RKO (cell line): Measurements from ENCODE around the gene KRT15.

Experiments
- DNase-seq: peaks from one replicate; pipeline ENCODE4 v3.0.0-alpha.2; 2016; ENCODE audit warnings: low spot score

KRT15 gene

GRCh38 chr17:41518789-41519449 lies at the start of gene KRT15:
Gene KRT15, minus strand, starts transcription at chr17:41518890. Its CDS starts 63 bp downstream, at chr17:41518827.
- DNase-seq = no peak

DNA sequence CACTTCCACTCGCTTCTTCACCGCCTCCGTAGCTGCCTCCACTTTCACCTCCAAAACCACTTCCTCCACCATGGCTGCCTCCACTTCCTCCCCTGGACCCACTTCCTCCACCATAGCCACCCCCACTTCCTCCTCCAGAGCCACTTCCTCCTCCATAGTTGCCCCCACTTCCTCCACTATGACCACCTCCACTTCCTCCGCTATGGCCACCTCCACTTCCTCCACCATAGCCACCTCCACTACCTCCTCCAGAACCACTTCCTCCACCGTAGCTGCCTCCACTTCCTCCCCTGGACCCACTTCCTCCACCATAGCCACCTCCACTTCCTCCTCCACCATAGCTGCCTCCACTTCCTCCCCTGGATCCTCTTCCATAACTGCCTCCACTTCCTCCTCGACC lies 48.6 kb upstream of the KRT15 start:
- no peak for DNase-seq

- no peak for DNase-seq
These were observed 46.6 kb upstream of the KRT15 start for GRCh38 chr17:41565338-41565737.

GRCh38 chr17:41563607-41564170 lies 45.0 kb upstream of the KRT15 start:
- DNase-seq = no peak

DNA sequence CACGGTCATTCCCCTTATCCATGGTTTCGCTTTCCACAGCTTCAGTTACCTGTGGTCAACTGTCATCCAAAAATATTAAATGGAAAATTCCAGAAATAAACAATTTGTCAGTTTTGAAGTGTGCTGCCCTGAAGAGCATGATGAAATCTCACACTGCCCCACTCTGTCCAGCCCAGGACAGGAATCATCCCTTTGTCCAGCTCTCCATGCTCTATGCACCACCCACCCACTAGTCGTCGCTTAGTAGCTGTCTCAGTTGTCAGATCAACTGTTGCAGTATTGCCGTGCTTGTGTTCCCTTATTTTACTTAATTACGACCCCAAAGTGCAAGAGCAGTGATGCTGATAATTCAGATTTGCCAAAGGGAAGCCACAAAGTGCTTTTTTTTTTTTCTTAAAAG lies 42.9 kb upstream of the KRT15 start:
- DNase-seq = no peak

DNA sequence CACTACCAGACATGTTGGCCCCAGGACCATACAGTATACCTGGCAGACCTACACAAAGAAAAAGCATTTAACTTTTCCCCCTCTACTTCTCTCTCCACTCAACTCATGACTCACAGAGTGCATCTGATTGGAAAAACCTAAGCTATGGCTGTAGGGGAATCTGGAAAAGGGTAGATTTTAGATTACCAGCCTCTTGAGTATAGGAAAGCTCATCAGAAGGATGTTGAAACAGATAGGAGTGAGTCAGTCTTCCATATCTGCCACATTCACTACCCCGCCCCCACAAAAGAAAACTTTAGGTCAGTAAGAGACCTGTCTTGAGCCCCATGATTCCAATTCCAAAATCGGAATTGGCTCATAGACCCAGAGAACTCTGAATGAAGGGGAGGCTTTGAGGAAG lies 40.9 kb upstream of the KRT15 start:
- DNase-seq = no peak

- no peak for DNase-seq
These were observed 38.2 kb upstream of the KRT15 start for GRCh38 chr17:41556931-41557330.

DNA sequence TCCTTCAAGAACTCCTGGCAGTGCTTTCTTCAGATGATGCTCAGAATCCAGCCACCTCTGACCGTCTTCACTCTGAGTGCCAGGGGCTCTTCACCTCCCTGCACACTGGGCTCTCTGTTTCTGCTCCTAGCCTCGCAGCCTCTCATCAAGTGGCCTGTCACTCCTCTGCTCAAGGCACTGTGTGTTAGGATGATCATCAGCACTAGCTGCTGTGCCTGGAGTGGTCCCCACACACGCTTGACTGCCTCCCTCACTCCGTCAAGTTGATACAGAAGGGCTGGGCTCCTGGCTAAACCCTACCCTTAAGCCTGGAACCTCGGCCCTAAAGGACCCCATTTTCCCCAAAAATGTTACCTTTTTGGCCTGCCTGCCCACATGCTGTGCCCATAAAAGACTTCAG lies 37.6 kb upstream of the KRT15 start:
- no peak for DNase-seq

DNA sequence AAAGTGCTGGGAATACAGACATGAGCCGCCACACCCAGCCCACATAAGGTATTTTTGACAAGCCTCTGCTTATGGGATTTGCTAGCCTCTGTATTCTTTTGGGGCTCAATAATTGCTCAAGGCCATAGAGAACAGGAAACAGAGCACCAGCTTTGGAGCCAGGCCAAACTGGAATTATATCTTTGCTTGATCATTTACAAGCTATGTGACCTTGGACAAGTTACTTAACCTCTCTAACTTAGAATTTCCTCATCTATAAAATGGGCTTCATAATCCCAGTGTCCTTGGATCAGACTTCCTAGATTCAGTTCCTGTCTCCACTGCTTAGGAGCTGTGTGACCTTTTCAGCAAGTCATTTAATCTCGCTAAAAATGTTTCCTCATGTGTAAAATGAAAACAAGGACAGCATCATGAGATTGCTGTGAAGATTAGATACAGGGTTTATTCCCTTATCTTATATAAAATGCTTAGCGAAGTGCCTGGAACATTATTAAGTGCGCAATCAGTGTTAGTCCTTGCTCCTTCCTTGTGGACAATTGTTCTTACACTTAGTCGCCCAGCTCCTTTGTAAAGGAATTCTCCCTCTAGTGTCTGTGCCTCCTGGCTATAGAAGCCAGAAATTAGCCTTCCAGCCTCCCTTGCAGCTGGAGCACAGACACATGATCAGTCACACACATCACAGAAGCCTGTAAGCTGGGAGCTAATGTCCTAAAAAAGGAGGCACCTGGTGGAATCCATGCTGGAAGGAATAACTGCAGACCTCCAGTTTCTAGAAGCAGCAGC lies 36.6 kb upstream of the KRT15 start:
- no peak for DNase-seq

DNA sequence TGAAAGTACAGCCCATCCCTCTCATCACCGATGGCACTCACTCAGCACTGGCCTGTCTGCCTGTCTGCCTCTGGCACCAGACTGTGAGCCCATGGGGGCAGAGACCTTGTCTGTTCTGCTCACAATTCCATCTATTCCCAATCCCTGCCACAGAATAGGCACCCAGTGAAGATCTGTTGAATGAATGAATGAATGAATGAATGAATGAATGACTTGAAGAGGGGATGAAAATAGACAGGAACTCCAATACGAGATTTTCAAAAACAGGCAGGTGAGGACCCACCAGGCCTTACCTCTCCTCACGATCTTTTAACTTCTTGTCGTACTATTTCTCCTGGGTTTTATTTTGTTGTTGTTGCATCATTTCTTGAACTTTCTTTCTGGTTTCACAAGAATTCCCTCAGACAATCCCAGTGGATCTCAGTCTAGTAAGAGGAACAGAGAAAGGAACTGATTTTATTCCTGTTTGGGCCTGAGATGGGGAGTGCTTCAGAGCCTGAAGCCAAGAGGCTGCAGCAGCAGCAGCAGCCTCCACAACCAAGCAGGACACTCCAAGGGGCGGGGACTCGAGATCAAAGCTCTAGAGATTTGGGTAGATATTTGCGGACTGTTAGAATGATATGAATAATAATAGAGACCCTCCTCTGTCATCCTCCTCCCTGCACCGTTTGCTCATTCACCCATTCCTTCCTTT lies 35.4 kb upstream of the KRT15 start:
- no peak for DNase-seq

DNA sequence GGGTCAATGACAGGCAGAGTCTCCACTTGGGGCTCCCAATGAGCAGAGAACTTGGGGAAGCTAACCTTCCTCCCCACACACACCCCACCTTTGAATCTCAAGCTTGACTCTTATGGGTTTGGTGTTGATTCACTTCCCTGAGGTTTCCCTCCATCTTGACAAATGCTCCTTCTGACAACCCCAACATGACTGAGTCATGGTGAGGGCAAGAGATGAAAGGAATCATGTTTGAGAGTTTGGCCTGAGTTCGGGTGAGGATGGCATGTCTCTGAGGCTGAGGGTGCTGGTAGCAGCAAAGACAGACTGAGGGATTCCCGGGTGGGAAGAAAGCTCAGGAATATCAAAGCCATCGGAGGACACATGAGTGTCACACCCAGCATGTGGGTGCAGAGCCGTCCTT lies 34.5 kb upstream of the KRT15 start:
- no peak for DNase-seq

DNA sequence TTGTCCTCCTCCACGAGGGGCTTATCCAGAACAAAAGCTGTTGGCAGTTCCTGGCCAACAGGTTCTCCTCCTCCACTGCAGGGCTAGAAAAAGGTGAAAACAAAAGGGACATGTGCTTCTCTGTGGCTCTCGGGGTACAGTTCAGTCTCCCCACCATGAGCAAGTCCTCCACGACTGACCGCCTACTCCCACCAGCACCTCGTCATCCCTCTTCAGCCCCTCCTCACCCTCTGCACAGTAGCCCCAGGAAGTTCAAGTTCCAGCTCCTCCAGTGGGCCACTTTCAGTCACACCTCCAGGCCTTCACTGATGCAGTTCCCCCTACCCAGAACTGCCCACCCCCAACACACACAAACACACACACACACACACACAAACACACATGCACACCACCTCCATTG lies 33.8 kb upstream of the KRT15 start:
- no peak for DNase-seq

GRCh38 chr17:41551365-41551764 lies 32.7 kb upstream of the KRT15 start:
- DNase-seq = no peak

- no peak for DNase-seq
These were observed 30.9 kb upstream of the KRT15 start for GRCh38 chr17:41549596-41550039.

DNA sequence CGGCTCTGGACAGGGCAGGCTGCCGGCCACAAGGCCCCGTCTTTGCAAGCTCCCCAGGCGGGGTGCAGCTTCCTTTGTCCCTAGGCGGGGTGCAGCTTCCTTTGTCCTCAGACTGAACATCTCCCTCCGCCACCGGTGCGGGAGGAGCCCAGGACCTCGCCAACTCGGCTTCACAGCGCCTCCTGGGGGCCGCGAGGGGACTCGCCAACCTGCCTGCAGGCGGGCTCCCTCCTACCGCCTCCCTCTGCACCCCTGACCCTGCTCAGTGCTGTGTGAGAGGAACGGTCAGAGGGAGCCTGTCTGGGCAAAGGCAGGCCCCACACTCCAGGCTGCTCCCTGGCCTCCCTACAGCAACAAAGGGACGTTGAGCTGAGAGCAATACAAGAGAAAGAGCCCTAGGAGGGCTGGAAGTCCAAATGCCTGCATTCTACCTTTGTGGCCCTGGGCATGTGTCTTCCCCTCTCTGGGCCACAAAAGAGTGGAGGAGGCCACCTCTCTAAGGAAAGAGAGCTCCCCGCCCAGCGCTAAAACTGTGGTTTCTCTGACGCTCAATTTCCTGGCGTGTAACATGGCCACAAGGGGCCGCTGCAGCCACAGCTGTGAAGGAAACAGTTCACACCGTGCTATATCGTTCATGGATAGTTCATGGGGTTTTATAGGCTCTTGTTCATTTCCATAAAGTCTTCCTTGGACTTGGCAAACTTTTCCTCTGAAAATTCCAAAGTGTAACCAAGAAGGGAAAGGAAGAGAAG lies 30.3 kb upstream of the KRT15 start:
- peak; percentile 75 for DNase-seq

- peak; percentile 92 for DNase-seq
These were observed 29.5 kb upstream of the KRT15 start for GRCh38 chr17:41547921-41548843.

GRCh38 chr17:41547378-41547841 lies 28.7 kb upstream of the KRT15 start:
- DNase-seq = no peak

GRCh38 chr17:41546819-41547218 lies 28.1 kb upstream of the KRT15 start:
- DNase-seq = no peak

DNA sequence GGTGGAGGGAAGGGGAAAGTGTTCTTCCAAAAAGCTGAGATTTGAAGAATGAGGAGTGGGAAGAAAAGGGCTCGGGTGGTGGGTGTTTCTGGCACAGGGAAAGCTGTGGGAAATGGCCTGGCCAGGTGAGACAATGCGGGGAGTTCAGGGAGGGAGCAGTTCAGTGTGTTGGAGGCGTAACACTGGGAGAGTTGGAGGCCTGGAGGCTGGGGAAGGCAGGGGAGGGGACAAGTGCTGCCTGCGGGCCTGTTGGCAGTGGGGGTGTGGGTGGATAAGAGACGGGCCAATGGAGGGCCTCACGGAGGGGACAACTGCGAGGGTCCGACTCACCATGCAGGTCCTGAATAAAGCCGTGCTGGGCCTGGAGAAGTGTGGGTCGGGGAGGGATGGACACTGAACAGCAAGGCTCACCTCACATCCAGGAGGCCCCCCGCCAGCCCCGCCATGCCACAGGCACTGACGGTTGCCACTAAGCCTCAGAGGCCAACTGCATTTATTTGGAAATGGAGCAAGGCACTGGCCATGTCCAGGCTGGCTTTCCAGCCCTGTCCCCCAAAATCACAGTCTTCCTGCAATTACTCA lies 27.2 kb upstream of the KRT15 start:
- DNase-seq = no peak

- DNase-seq = no peak
These were observed 26.2 kb upstream of the KRT15 start for GRCh38 chr17:41544935-41545334.
